HepG2 (cell line): ENCODE measurements around the gene LRP5. TPM values are rescaled to one million over a fixed set of nuclear protein-coding genes. Genes with fewer than 3 reads are reported as not detected.

Source experiments
- ATAC-seq: fragments of 200-7000 bp; cut with Tn5 transposase; 3 replicates; pipeline ENCODE4 v1.9.1; 2020; ENCODE audit warnings: mild to moderate bottlenecking, moderate library complexity
- BruUV-seq: library from RNA; stranded (reverse); fragments of 400-500 nt; replicated peaks from 2 replicates; lab custom pipeline; 2021; lab: Mats Ljungman, UMichigan
- CTCF ChIA-PET: fragments of 300-600 bp; formaldehyde crosslinking; extraction: SDS; loops from one replicate; lab custom pipeline; 2021; ENCODE audit warnings: low total read pairs, inconsistent platforms, low intra/inter-chr PET ratio; lab: Yijun Ruan, JAX
- POLR2A ChIA-PET: fragments of 350-600 bp; sonication (Branson Sonifier 250); formaldehyde crosslinking; loops from one replicate; lab custom pipeline; 2020; ENCODE audit warnings: antibody characterized with exemption, inconsistent platforms; lab: Yijun Ruan, JAX
- DNase-seq: peaks from one replicate; pipeline ENCODE4 v3.0.0-alpha.2; 2015; ENCODE audit warnings: low spot score
- FAIRE-seq: peaks from 3 replicates; lab custom pipeline; 2011; peaks lifted over from hg19 to GRCh38; lab: Jason Lieb, UNC
- H2AFZ ChIP-seq: one replicate; pipeline ENCODE4 v1.6.1; 2011; ENCODE audit warnings: low read length, inconsistent platforms
- H3K27ac ChIP-seq: fragments of 300-600 bp; 3 replicates; pipeline ENCODE4 v1.8.0; 2011; ENCODE audit warnings: mixed run types, mild to moderate bottlenecking, mixed read lengths, low read length, inconsistent platforms; ENCODE audit not compliant: insufficient read depth; ENCODE audit errors: extremely low read length
- H3K27me3 ChIP-seq, 2 experiments: fragments of 200-600 bp in 1 of 2; 2 replicates in 1 of 2; 3 replicates in 1 of 2; pipeline versions ENCODE4 v1.6.0 to v1.8.0; 2011; ENCODE audit warnings: low read length in 2 of 2, mild to moderate bottlenecking in 2 of 2, moderate library complexity in 2 of 2, inconsistent platforms in 1 of 2; ENCODE audit not compliant: insufficient read depth in 2 of 2, control insufficient read depth in 1 of 2
- H3K36me3 ChIP-seq, 2 experiments: fragments of 200-600 bp in 1 of 2; replicated peaks in 1 of 2; 2 replicates in 1 of 2; 3 replicates in 1 of 2; pipeline versions ENCODE4 v1.5.1 to v1.8.0; 2011; ENCODE audit warnings: low read length in 2 of 2, inconsistent platforms in 1 of 2; ENCODE audit not compliant: insufficient read depth in 2 of 2, control insufficient read depth in 1 of 2
- H3K4me1 ChIP-seq: 2 replicates; pipeline ENCODE4 v1.5.1; 2012; ENCODE audit warnings: low read length, inconsistent platforms; ENCODE audit not compliant: insufficient read depth
- H3K4me2 ChIP-seq: 2 replicates; pipeline ENCODE4 v1.6.0; 2011; ENCODE audit warnings: low read depth, low read length, inconsistent platforms
- H3K4me3 ChIP-seq, 3 experiments: fragments of 200-600 bp in 1 of 3; sonication (generic), shearing (Covaris generic) in 1 of 3; replicated peaks in 1 of 3; 2 replicates each; pipeline ENCODE4 v1.5.1; 2011 to 2016; ENCODE audit warnings: low read length in 3 of 3, inconsistent platforms in 2 of 3, low read depth in 2 of 3, mild to moderate bottlenecking in 2 of 3, control low read depth in 1 of 3, mixed read lengths in 1 of 3; ENCODE audit not compliant: insufficient read depth in 1 of 3
- H3K79me2 ChIP-seq: one replicate; pipeline ENCODE4 v1.6.1; 2011; ENCODE audit warnings: low read length, inconsistent platforms; ENCODE audit not compliant: insufficient read depth
- H3K9ac ChIP-seq: 2 replicates; pipeline ENCODE4 v1.6.0; 2011; ENCODE audit warnings: mild to moderate bottlenecking, low read depth, low read length, inconsistent platforms; ENCODE audit not compliant: insufficient read depth
- H3K9me3 ChIP-seq: 2 replicates; pipeline ENCODE4 v1.5.1; 2012; ENCODE audit warnings: mild to moderate bottlenecking, low read length
- H4K20me1 ChIP-seq: 2 replicates; pipeline ENCODE4 v1.6.0; 2011; ENCODE audit warnings: inconsistent platforms, mild to moderate bottlenecking, low read length, moderate library complexity; ENCODE audit not compliant: insufficient read depth
- ATF4 ChIP-seq, 2 experiments: fragments of 450-650 bp in 1 of 2; sonication (generic) in 1 of 2; formaldehyde crosslinking; IDR thresholded peaks; 2 replicates each; pipeline versions ENCODE4 v1.5.0 to v1.8.0; 2020 to 2022; ENCODE audit warnings: mild to moderate bottlenecking in 1 of 2, missing genetic modification reagents in 1 of 2
- BCLAF1 ChIP-seq: fragments of 450-650 bp; IDR thresholded peaks from 2 replicates; pipeline ENCODE4 v1.6.1; 2017; ENCODE audit warnings: mild to moderate bottlenecking
- HNF4G ChIP-seq, 2 experiments: sonication (generic) in 1 of 2; formaldehyde crosslinking in 1 of 2; IDR thresholded peaks; 2 replicates each; pipeline versions ENCODE4 v1.4.0 to v1.6.1; 2011 to 2020; ENCODE audit warnings: borderline replicate concordance in 2 of 2, low read depth in 2 of 2, mild to moderate bottlenecking in 2 of 2, low read length in 1 of 2, missing genetic modification reagents in 1 of 2, moderate library complexity in 1 of 2
- MATR3 ChIP-seq: sonication (generic); formaldehyde crosslinking; IDR thresholded peaks from 2 replicates; pipeline ENCODE4 v1.4.0; 2020; ENCODE audit warnings: missing genetic modification reagents
- POLR2AphosphoS2 ChIP-seq: IDR thresholded peaks from 2 replicates; pipeline ENCODE4 v1.6.1; 2011; ENCODE audit warnings: low read depth, low read length, improper control_type of control experiment
- SRSF4 ChIP-seq: fragments of 200-400 bp; formaldehyde crosslinking; IDR thresholded peaks from one replicate; pipeline ENCODE4 v1.6.1; 2018; ENCODE audit warnings: mild to moderate bottlenecking, low read depth, low read length, moderate library complexity; ENCODE audit not compliant: poor library complexity, severe bottlenecking
- YY1 ChIP-seq: IDR thresholded peaks from 2 replicates; pipeline ENCODE4 v1.6.1; 2011; ENCODE audit warnings: low read length, low read depth, moderate library complexity, mild to moderate bottlenecking; ENCODE audit not compliant: insufficient read depth, insufficient replicate concordance
- ZBTB38 ChIP-seq: sonication (generic); formaldehyde crosslinking; IDR thresholded peaks from 2 replicates; pipeline ENCODE4 v1.5.1; 2020; ENCODE audit warnings: mild to moderate bottlenecking, missing genetic modification reagents
- ZBTB7A ChIP-seq: sonication (generic); formaldehyde crosslinking; IDR thresholded peaks from 2 replicates; pipeline ENCODE4 v1.8.0; 2022; ENCODE audit warnings: mild to moderate bottlenecking, missing genetic modification reagents
- ZKSCAN8 ChIP-seq: IDR thresholded peaks from 2 replicates; pipeline ENCODE4 v1.6.1; 2016; ENCODE audit warnings: borderline replicate concordance, missing genetic modification reagents, missing compliant biosample characterization
- ZNF382 ChIP-seq: sonication (generic); formaldehyde crosslinking; IDR thresholded peaks from 2 replicates; pipeline ENCODE4 v1.5.0; 2020; ENCODE audit warnings: missing genetic modification reagents, mild to moderate bottlenecking, borderline replicate concordance
- ZNF766 ChIP-seq: sonication (generic); formaldehyde crosslinking; IDR thresholded peaks from 2 replicates; pipeline ENCODE4 v1.5.0; 2020; ENCODE audit warnings: missing genetic modification reagents, borderline replicate concordance
- ZNF850 ChIP-seq: sonication (generic); formaldehyde crosslinking; conservative IDR thresholded peaks from 2 replicates; pipeline ENCODE4 v1.9.0; 2021; ENCODE audit warnings: mild to moderate bottlenecking, missing genetic modification reagents
- whole genome bisulfite sequencing: methylation state at CpG from one replicate; pipeline ENCODE4 v1.1.6; 2017; ENCODE audit warnings: low lambda C conversion rate; 5-methylcytosine and 5-hydroxymethylcytosine counted together
- in situ Hi-C: cut with HindIII; loops from 2 replicates; pipeline ENCODE4 v1.10.0; 2017; ENCODE audit warnings: low pct_unique_long_range_greater_than_20kb; ENCODE audit not compliant: extremely low pct_ligation_motif_present
- intact Hi-C: fragments of 100-400 bp; cut with micrococcal nuclease; formaldehyde crosslinking; loops from one replicate; pipeline ENCODE4 v1.10.0; 2022; ENCODE audit not compliant: unreplicated experiment
- polyA plus RNA-seq, 8 experiments: library from polyadenylated mRNA; depleted of rRNA in 3 of 8; stranded (reverse) in 7 of 8; unstranded in 1 of 8; fragments of >200 nt; fragmentation: Illumina TruSeq in 4 of 8; extraction: Trizol in 4 of 8; gene quantifications; 2 replicates each; pipeline versions ENCODE4 v1.2.1 to v1.2.3, GENCODE V29; 2011 to 2016; ENCODE audit warnings: low read depth in 4 of 8, missing spikeins in 1 of 8, mixed read lengths in 1 of 8; ENCODE audit not compliant: insufficient read depth in 1 of 8
- total RNA-seq, 5 experiments: library from RNA; depleted of rRNA; stranded (reverse); fragments of >200 nt; fragmentation: Illumina TruSeq; extraction: Trizol; gene quantifications; 2 replicates each; pipeline ENCODE4 v1.2.3, GENCODE V29; 2016; ENCODE audit warnings: low read depth in 1 of 5

The LRP5 gene
- total and polyA plus RNA-seq, 2 of the 13 experiments (the other 11 are each of a cell fraction or from before 2014, with no cell fraction given): 40.4 to 64.0 TPM

DNA sequence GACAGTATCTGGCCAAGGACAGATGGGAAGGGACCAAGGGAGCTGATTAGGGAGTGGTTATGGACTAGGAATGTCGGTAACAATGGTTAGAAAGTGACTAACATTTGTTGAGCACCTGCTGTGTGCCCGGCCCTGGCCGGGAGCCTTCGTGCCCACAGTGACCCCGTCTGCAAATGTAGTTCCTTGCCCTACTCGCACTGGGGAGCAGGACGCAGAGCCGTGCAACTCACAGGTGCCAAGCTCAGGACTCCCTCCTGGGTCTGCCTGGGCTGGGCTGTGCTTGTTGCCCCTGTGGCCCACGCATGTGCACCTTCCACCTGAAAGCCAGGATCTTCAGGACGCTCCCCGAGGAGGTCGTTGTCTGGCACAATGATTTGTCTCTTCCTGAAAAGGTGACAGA is 91.4 kb downstream of the LRP5 start:
- H3K79me2 ChIP-seq: peaks cover 5% of the 10 kb centered on the region
- H3K27ac ChIP-seq: no peak overlapping the region
- TF ChIP-seq ZKSCAN8 (CRISPR knock-in tag): no peak
- no peak for TF ChIP-seq POLR2AphosphoS2
- TF ChIP-seq ZNF850 (CRISPR knock-in tag): no peak
- no peak for TF ChIP-seq BCLAF1
- TF ChIP-seq ZNF382: no peak
- no peak for TF ChIP-seq ATF4 (CRISPR knock-in tag; IDR thresholded peaks at IDR 0.05)
- no peak for TF ChIP-seq MATR3 (CRISPR knock-in tag)
- TF ChIP-seq YY1: no peak
- no peak for TF ChIP-seq ZBTB38 (CRISPR knock-in tag)
- no peak for TF ChIP-seq SRSF4
- TF ChIP-seq ZBTB7A (CRISPR knock-in tag): no peak
- TF ChIP-seq HNF4G (IDR thresholded peaks at IDR 0.05; ENCODE audit: borderline replicate concordance, low read depth, low read length): no peak
- TF ChIP-seq HNF4G (CRISPR knock-in tag; IDR thresholded peaks at IDR 0.05; ENCODE audit: borderline replicate concordance, low read depth): no peak
- no peak for TF ChIP-seq ZNF766 (CRISPR knock-in tag)
- no peak for FAIRE-seq
- in situ Hi-C loops: no loop called here
- peaks cover 32 to 65% of the 10 kb centered on the region in 2 experiments; a peak in 4 of 5 replicates for H3K36me3 ChIP-seq
- 97% methylated on average over 10 of the region's 12 CpGs for WGBS
- no peak overlapping the region for H3K4me2 ChIP-seq
- ChIA-PET CTCF (no interaction called here), POLR2A (no interaction called here)
- peaks cover 19% of the 10 kb centered on the region for H3K4me1 ChIP-seq
- no peak overlapping the region for H2AFZ ChIP-seq
- intact Hi-C loops: no loop called here
- H3K9me3 ChIP-seq: no peaks in the 10 kb centered on the region
- no peak for DNase-seq
- no peak for ATAC-seq
- no peak overlapping the region for H3K9ac ChIP-seq
- H4K20me1 ChIP-seq: no peaks in the 10 kb centered on the region
- no peaks in the 10 kb centered on the region for H3K27me3 ChIP-seq
- no peak overlapping the region for H3K4me3 ChIP-seq
- BruUV-seq: no TSS peak
